Skeletal muscle satellite cell (primary cell): ENCODE data around the gene B4GALT4.
"Not testable (repeated sequence)": the region's sequence is repeated elsewhere in the genome, so short reads cannot be mapped to it uniquely, and the experiment has no call there.

Experiments used
- H3K27me3 ChIP-seq: 2 replicates; pipeline ENCODE4 v1.7.0; 2013; ENCODE audit warnings: low read length; ENCODE audit not compliant: control insufficient read depth, insufficient read depth
- H3K36me3 ChIP-seq: 2 replicates; pipeline ENCODE4 v1.7.0; 2013; ENCODE audit warnings: mild to moderate bottlenecking, control low read depth, low read length; ENCODE audit not compliant: insufficient read depth
- H3K4me1 ChIP-seq: 2 replicates; pipeline ENCODE4 v1.7.0; 2013; ENCODE audit warnings: low read length; ENCODE audit not compliant: control insufficient read depth, insufficient read depth
- H3K4me2 ChIP-seq: 2 replicates; pipeline ENCODE4 v1.7.0; 2013; ENCODE audit warnings: mild to moderate bottlenecking, low read length
- H3K4me3 ChIP-seq: 2 replicates; pipeline ENCODE4 v1.7.0; 2013; ENCODE audit warnings: low read length
- H3K9ac ChIP-seq: 2 replicates; pipeline ENCODE4 v1.7.0; 2013; ENCODE audit warnings: mild to moderate bottlenecking, low read depth, low read length, moderate library complexity
- H3K9me3 ChIP-seq: replicated peaks from 2 replicates; pipeline ENCODE4 v1.7.0; 2013; ENCODE audit warnings: mild to moderate bottlenecking, control low read depth, low read length

B4GALT4 gene

GRCh38 chr3:119257654-119258410 lies 17.2 kb upstream of the B4GALT4 start:
- Histone ChIP-seq H3K4me1 (no peaks in the 10 kb centered on the region), H3K9me3 (no peaks in the 10 kb centered on the region), H3K9ac (no peak overlapping the region), H3K4me2 (no peak overlapping the region), H3K4me3 (no peak overlapping the region), H3K36me3 (no peaks in the 10 kb centered on the region), H3K27me3 (no peaks in the 10 kb centered on the region)

GRCh38 chr3:119257111-119257510 lies 16.4 kb upstream of the B4GALT4 start:
- no peaks in the 10 kb centered on the region for H3K36me3 ChIP-seq
- H3K27me3 ChIP-seq = no peaks in the 10 kb centered on the region
- no peak overlapping the region for H3K4me2 ChIP-seq
- H3K4me1 ChIP-seq = no peaks in the 10 kb centered on the region
- no peak overlapping the region for H3K4me3 ChIP-seq
- no peak overlapping the region for H3K9ac ChIP-seq
- H3K9me3 ChIP-seq = no peaks in the 10 kb centered on the region

- H3K4me1 ChIP-seq = no peaks in the 10 kb centered on the region
- H3K4me3 ChIP-seq = no peak overlapping the region
- H3K9me3 ChIP-seq = no peaks in the 10 kb centered on the region
- H3K9ac ChIP-seq = no peak overlapping the region
- H3K27me3 ChIP-seq = no peaks in the 10 kb centered on the region
- no peak overlapping the region for H3K4me2 ChIP-seq
- H3K36me3 ChIP-seq = no peaks in the 10 kb centered on the region
Measured at GRCh38 chr3:119255214-119255613, 14.5 kb upstream of the B4GALT4 start.

GRCh38 chr3:119245778-119246177 lies 5.1 kb upstream of the B4GALT4 start:
- no peak overlapping the region for H3K9ac ChIP-seq
- H3K9me3 ChIP-seq = no peaks in the 10 kb centered on the region
- no peak overlapping the region for H3K4me2 ChIP-seq
- H3K27me3 ChIP-seq = no peaks in the 10 kb centered on the region
- no peak overlapping the region for H3K4me3 ChIP-seq
- H3K4me1 ChIP-seq = peaks cover 5% of the 10 kb centered on the region
- no peaks in the 10 kb centered on the region for H3K36me3 ChIP-seq

- Histone ChIP-seq H3K4me3 (no peak overlapping the region), H3K36me3 (no peaks in the 10 kb centered on the region), H3K27me3 (no peaks in the 10 kb centered on the region), H3K9me3 (no peaks in the 10 kb centered on the region), H3K9ac (no peak overlapping the region), H3K4me2 (no peak overlapping the region), H3K4me1 (peaks cover 18% of the 10 kb centered on the region)
Measured at GRCh38 chr3:119243712-119244111, 3.0 kb upstream of the B4GALT4 start.

GRCh38 chr3:119243058-119243529 lies 2.4 kb upstream of the B4GALT4 start:
- not testable (repeated sequence) for H3K36me3 ChIP-seq, H3K4me2 ChIP-seq, H3K27me3 ChIP-seq, H3K9me3 ChIP-seq, H3K4me3 ChIP-seq, H3K9ac ChIP-seq
- H3K4me1 ChIP-seq = peaks cover 18% of the 10 kb centered on the region

GRCh38 chr3:119242387-119243057 lies 1.8 kb upstream of the B4GALT4 start:
- H3K27me3 ChIP-seq, H3K9me3 ChIP-seq, H3K4me3 ChIP-seq, H3K36me3 ChIP-seq, H3K4me2 ChIP-seq, H3K9ac ChIP-seq: not testable (repeated sequence)
- peaks cover 18% of the 10 kb centered on the region for H3K4me1 ChIP-seq

GRCh38 chr3:119240101-119240590 lies 532 bp downstream of the B4GALT4 start:
- Histone ChIP-seq H3K9me3 (no peaks in the 10 kb centered on the region), H3K36me3 (peaks cover 9% of the 10 kb centered on the region), H3K4me1 (peaks cover 26% of the 10 kb centered on the region), H3K4me2 (peak overlapping the region; percentile 91), H3K9ac (peak overlapping the region; percentile 92), H3K4me3 (peak overlapping the region; percentile 83), H3K27me3 (no peaks in the 10 kb centered on the region)

- H3K4me2 ChIP-seq = peak overlapping the region; percentile 91
- peaks cover 34% of the 10 kb centered on the region for H3K4me1 ChIP-seq
- H3K27me3 ChIP-seq = no peaks in the 10 kb centered on the region
- peak overlapping the region; percentile 83 for H3K4me3 ChIP-seq
- no peaks in the 10 kb centered on the region for H3K9me3 ChIP-seq
- peaks cover 9% of the 10 kb centered on the region for H3K36me3 ChIP-seq
- peak overlapping the region; percentile 92 for H3K9ac ChIP-seq
Measured at GRCh38 chr3:119239206-119239820, 1.4 kb downstream of the B4GALT4 start.

- Histone ChIP-seq H3K4me2 (peak overlapping the region; percentile 91), H3K27me3 (no peaks in the 10 kb centered on the region), H3K9ac (peak overlapping the region; percentile 92), H3K9me3 (no peaks in the 10 kb centered on the region), H3K36me3 (peaks cover 10% of the 10 kb centered on the region), H3K4me3 (no peak overlapping the region), H3K4me1 (peaks cover 41% of the 10 kb centered on the region)
Measured at GRCh38 chr3:119238363-119238762, 2.3 kb downstream of the B4GALT4 start.

GRCh38 chr3:119237299-119237698 lies 3.4 kb downstream of the B4GALT4 start:
- H3K4me2 ChIP-seq = no peak overlapping the region
- peaks cover 15% of the 10 kb centered on the region for H3K36me3 ChIP-seq
- H3K4me1 ChIP-seq = peaks cover 41% of the 10 kb centered on the region
- no peaks in the 10 kb centered on the region for H3K27me3 ChIP-seq
- no peak overlapping the region for H3K9ac ChIP-seq
- no peaks in the 10 kb centered on the region for H3K9me3 ChIP-seq
- H3K4me3 ChIP-seq = no peak overlapping the region
